Stomach smooth muscle (tissue), 2 donors: Measurements from ENCODE around the gene SNIP1.
"Not testable (repeated sequence)": the region's sequence is repeated elsewhere in the genome, so short reads cannot be mapped to it uniquely, and the experiment has no call there.

ENCODE experiments used
- H3K27ac ChIP-seq: one replicate; pipeline ENCODE4 v1.7.0; 2013; ENCODE audit warnings: mild to moderate bottlenecking, low read length, inconsistent platforms
- H3K27me3 ChIP-seq, 2 donors: one replicate each; pipeline ENCODE4 v1.7.0; 2013; ENCODE audit warnings: low read length in 2 of 2; ENCODE audit not compliant: insufficient read depth in 2 of 2, control insufficient read depth in 1 of 2
- H3K36me3 ChIP-seq, 2 donors: one replicate each; pipeline ENCODE4 v1.7.0; 2013; ENCODE audit warnings: low read length in 2 of 2; ENCODE audit not compliant: control insufficient read depth in 2 of 2, insufficient read depth in 2 of 2
- H3K4me1 ChIP-seq: one replicate; pipeline ENCODE4 v1.7.0; 2013; ENCODE audit warnings: low read length; ENCODE audit not compliant: control insufficient read depth, insufficient read depth
- H3K4me3 ChIP-seq, 2 donors: one replicate each; pipeline ENCODE4 v1.7.0; 2013; ENCODE audit warnings: low read length in 2 of 2
- H3K9ac ChIP-seq, 2 donors: one replicate each; pipeline ENCODE4 v1.7.0; 2013; ENCODE audit warnings: low read length in 2 of 2, mild to moderate bottlenecking in 1 of 2
- H3K9me3 ChIP-seq, 2 donors: one replicate each; pipeline ENCODE4 v1.7.0; 2013; ENCODE audit warnings: low read length in 2 of 2; ENCODE audit not compliant: control insufficient read depth in 2 of 2
- donor health status: healthy.
- donor health status: Pancreatic carcinoma.

Gene SNIP1

GRCh38 chr1:37532418-37533156 is 21.5 kb downstream of the SNIP1 start:
- not testable (repeated sequence) for H3K4me3 ChIP-seq, H3K4me1 ChIP-seq, H3K27ac ChIP-seq, H3K27me3 ChIP-seq, H3K9ac ChIP-seq, H3K9me3 ChIP-seq
- H3K36me3 ChIP-seq = peaks cover 11 to 14% of the 10 kb centered on the region in 2 donors

- not testable (repeated sequence) for H3K9me3 ChIP-seq, H3K4me3 ChIP-seq, H3K27me3 ChIP-seq, H3K36me3 ChIP-seq, H3K9ac ChIP-seq, H3K4me1 ChIP-seq, H3K27ac ChIP-seq
Measured at GRCh38 chr1:37529888-37530287, 24.2 kb downstream of the SNIP1 start.

- H3K9me3 ChIP-seq = no peaks in the 10 kb centered on the region
- H3K27me3 ChIP-seq = no peaks in the 10 kb centered on the region
- H3K4me3 ChIP-seq = no peak overlapping the region
- H3K27ac ChIP-seq = no peak overlapping the region
- H3K4me1 ChIP-seq = peaks cover 7% of the 10 kb centered on the region
- no peak overlapping the region for H3K9ac ChIP-seq
- H3K36me3 ChIP-seq = no peaks in the 10 kb centered on the region
Measured at GRCh38 chr1:37519613-37520012, 34.5 kb downstream of the SNIP1 start.

GRCh38 chr1:37518929-37519328 is 35.2 kb downstream of the SNIP1 start:
- not testable (repeated sequence) for H3K9ac ChIP-seq, H3K27ac ChIP-seq, H3K36me3 ChIP-seq, H3K4me3 ChIP-seq, H3K4me1 ChIP-seq, H3K27me3 ChIP-seq, H3K9me3 ChIP-seq

- not testable (repeated sequence) for H3K36me3 ChIP-seq, H3K9ac ChIP-seq, H3K4me3 ChIP-seq, H3K27me3 ChIP-seq, H3K9me3 ChIP-seq, H3K27ac ChIP-seq
- H3K4me1 ChIP-seq = peaks cover 14% of the 10 kb centered on the region
Measured at GRCh38 chr1:37518241-37518640, 35.9 kb downstream of the SNIP1 start.

- Histone ChIP-seq H3K4me3 (no peak overlapping the region), H3K27ac (no peak overlapping the region)
Measured at GRCh38 chr1:37517569-37517968, 36.5 kb downstream of the SNIP1 start.

GRCh38 chr1:37515185-37516034 is 38.7 kb downstream of the SNIP1 start:
- Histone ChIP-seq H3K4me1 (peaks cover 17% of the 10 kb centered on the region), H3K4me3 (peak overlapping the region; percentile 86 to 94), H3K27me3 (no peaks in the 10 kb centered on the region), H3K9me3 (no peaks in the 10 kb centered on the region), H3K27ac (peak overlapping the region; percentile 90), H3K36me3 (peaks cover 3 to 4% of the 10 kb centered on the region in 2 donors), H3K9ac (peak overlapping the region; percentile 94 to 96)

More at GRCh38 chr1:37517569-37517968, 36.5 kb downstream of the SNIP1 start:
- peaks cover 17% of the 10 kb centered on the region for H3K4me1 ChIP-seq
- H3K9me3 ChIP-seq = no peaks in the 10 kb centered on the region
- no peaks in the 10 kb centered on the region for H3K27me3 ChIP-seq
- H3K9ac ChIP-seq = no peak overlapping the region
- peaks cover 2 to 4% of the 10 kb centered on the region in 2 donors for H3K36me3 ChIP-seq

GRCh38 chr1:37514350-37515184 is 39.5 kb downstream of the SNIP1 start, which contains the start of gene MEAF6:
Gene MEAF6, minus strand, starts transcription at chr1:37514766. Its CDS starts 20 bp downstream, at chr1:37514746.
- peak within 1 kb of the TSS; percentile 90 for H3K27ac ChIP-seq
- no peaks in the 10 kb centered on the region for H3K27me3 ChIP-seq
- peaks cover 17% of the 10 kb centered on the region for H3K4me1 ChIP-seq
- peak within 1 kb of the TSS; percentile 94 to 96 for H3K9ac ChIP-seq
- H3K9me3 ChIP-seq = no peaks in the 10 kb centered on the region
- peaks cover 3 to 4% of the 10 kb centered on the region in 2 donors for H3K36me3 ChIP-seq
- peak within 1 kb of the TSS; percentile 86 to 94 for H3K4me3 ChIP-seq

- Histone ChIP-seq H3K27ac (no peak overlapping the region), H3K9ac (peak overlapping the region; percentile 72 to 94), H3K9me3 (no peaks in the 10 kb centered on the region), H3K36me3 (peaks cover 7 to 10% of the 10 kb centered on the region in 2 donors), H3K4me1 (peaks cover 17% of the 10 kb centered on the region), H3K4me3 (peak overlapping the region; percentile 86 to 94), H3K27me3 (no peaks in the 10 kb centered on the region)
Measured at GRCh38 chr1:37513795-37514349, 40.2 kb downstream of the SNIP1 start.

GRCh38 chr1:37509181-37509580 is 44.9 kb downstream of the SNIP1 start:
- Histone ChIP-seq H3K36me3 (peaks cover 9 to 18% of the 10 kb centered on the region in 2 donors), H3K27ac (no peak overlapping the region), H3K9me3 (no peaks in the 10 kb centered on the region), H3K4me1 (peaks cover 10% of the 10 kb centered on the region), H3K4me3 (no peak overlapping the region), H3K9ac (no peak overlapping the region), H3K27me3 (no peaks in the 10 kb centered on the region)
